ENCODE measurements around the gene CD99. TPM values are rescaled to one million over a fixed set of nuclear protein-coding genes. Genes with fewer than 3 reads are reported as not detected.

CD99 gene
- total and polyA plus RNA-seq, 2 of the 13 experiments (the other 11 are each of a cell fraction or from before 2014, with no cell fraction given): 78.8 to 111 TPM

- TF ChIP-seq, protein P1, sequence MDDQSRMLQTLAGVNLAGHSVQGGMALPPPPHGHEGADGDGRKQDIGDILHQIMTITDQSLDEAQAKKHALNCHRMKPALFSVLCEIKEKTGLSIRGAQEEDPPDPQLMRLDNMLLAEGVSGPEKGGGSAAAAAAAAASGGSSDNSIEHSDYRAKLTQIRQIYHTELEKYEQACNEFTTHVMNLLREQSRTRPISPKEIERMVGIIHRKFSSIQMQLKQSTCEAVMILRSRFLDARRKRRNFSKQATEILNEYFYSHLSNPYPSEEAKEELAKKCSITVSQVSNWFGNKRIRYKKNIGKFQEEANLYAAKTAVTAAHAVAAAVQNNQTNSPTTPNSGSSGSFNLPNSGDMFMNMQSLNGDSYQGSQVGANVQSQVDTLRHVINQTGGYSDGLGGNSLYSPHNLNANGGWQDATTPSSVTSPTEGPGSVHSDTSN (CRISPR knock-in tag; IDR thresholded peaks at IDR 0.05; ENCODE audit: borderline replicate concordance): no peak
- no peak for TF ChIP-seq KDM6A (CRISPR knock-in tag; IDR thresholded peaks at IDR 0.05; ENCODE audit: low read depth)
- no peak for TF ChIP-seq LCORL (IDR thresholded peaks at IDR 0.05)
- TF ChIP-seq LCORL (CRISPR knock-in tag; IDR thresholded peaks at IDR 0.05): peak; percentile 47; the same call in 1 of the 2 replicates
- no peak for TF ChIP-seq BRCA1 (CRISPR knock-in tag; IDR thresholded peaks at IDR 0.05)
- TF ChIP-seq ZNF276 (CRISPR knock-in tag; IDR thresholded peaks at IDR 0.05; ENCODE audit: low read depth): no peak
- TF ChIP-seq, protein P2, sequence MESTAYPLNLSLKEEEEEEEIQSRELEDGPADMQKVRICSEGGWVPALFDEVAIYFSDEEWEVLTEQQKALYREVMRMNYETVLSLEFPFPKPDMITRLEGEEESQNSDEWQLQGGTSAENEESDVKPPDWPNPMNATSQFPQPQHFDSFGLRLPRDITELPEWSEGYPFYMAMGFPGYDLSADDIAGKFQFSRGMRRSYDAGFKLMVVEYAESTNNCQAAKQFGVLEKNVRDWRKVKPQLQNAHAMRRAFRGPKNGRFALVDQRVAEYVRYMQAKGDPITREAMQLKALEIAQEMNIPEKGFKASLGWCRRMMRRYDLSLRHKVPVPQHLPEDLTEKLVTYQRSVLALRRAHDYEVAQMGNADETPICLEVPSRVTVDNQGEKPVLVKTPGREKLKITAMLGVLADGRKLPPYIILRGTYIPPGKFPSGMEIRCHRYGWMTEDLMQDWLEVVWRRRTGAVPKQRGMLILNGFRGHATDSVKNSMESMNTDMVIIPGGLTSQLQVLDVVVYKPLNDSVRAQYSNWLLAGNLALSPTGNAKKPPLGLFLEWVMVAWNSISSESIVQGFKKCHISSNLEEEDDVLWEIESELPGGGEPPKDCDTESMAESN (CRISPR knock-in tag; conservative IDR thresholded peaks at IDR 0.05): no peak
- TF ChIP-seq, protein P3, sequence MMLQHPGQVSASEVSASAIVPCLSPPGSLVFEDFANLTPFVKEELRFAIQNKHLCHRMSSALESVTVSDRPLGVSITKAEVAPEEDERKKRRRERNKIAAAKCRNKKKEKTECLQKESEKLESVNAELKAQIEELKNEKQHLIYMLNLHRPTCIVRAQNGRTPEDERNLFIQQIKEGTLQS (CRISPR knock-in tag; IDR thresholded peaks at IDR 0.05): no peak
- TF ChIP-seq, protein P4, sequence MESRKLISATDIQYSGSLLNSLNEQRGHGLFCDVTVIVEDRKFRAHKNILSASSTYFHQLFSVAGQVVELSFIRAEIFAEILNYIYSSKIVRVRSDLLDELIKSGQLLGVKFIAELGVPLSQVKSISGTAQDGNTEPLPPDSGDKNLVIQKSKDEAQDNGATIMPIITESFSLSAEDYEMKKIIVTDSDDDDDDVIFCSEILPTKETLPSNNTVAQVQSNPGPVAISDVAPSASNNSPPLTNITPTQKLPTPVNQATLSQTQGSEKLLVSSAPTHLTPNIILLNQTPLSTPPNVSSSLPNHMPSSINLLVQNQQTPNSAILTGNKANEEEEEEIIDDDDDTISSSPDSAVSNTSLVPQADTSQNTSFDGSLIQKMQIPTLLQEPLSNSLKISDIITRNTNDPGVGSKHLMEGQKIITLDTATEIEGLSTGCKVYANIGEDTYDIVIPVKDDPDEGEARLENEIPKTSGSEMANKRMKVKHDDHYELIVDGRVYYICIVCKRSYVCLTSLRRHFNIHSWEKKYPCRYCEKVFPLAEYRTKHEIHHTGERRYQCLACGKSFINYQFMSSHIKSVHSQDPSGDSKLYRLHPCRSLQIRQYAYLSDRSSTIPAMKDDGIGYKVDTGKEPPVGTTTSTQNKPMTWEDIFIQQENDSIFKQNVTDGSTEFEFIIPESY (CRISPR knock-in tag; IDR thresholded peaks at IDR 0.05): no peak
- peak; percentile 19; the same call in 1 of the 2 replicates for TF ChIP-seq MED1 (CRISPR knock-in tag; IDR thresholded peaks at IDR 0.05)
- TF ChIP-seq ZNF782 (CRISPR knock-in tag; IDR thresholded peaks at IDR 0.05; ENCODE audit: borderline replicate concordance): no peak
- TF ChIP-seq NCOR1 (IDR thresholded peaks at IDR 0.05; ENCODE audit: borderline replicate concordance, low read length): no peak
- TF ChIP-seq ATRX (CRISPR knock-in tag; IDR thresholded peaks at IDR 0.05; ENCODE audit: borderline replicate concordance): no peak
- no peak for TF ChIP-seq ZNF17 (CRISPR knock-in tag; IDR thresholded peaks at IDR 0.05)
- TF ChIP-seq ZNF879 (CRISPR knock-in tag; IDR thresholded peaks at IDR 0.05): no peak
- TF ChIP-seq ETV6 (CRISPR knock-in tag; conservative IDR thresholded peaks at IDR 0.05): no peak
- no peak for TF ChIP-seq TBX3 (IDR thresholded peaks at IDR 0.05; ENCODE audit: borderline replicate concordance)
- TF ChIP-seq ZNF724P (CRISPR knock-in tag; IDR thresholded peaks at IDR 0.05; ENCODE audit: borderline replicate concordance): no peak
- TF ChIP-seq ZNF703 (CRISPR knock-in tag; IDR thresholded peaks at IDR 0.05; ENCODE audit: borderline replicate concordance): no peak
- TF ChIP-seq SIN3B (IDR thresholded peaks at IDR 0.05; ENCODE audit: low read length): no peak
- TF ChIP-seq, protein P5, sequence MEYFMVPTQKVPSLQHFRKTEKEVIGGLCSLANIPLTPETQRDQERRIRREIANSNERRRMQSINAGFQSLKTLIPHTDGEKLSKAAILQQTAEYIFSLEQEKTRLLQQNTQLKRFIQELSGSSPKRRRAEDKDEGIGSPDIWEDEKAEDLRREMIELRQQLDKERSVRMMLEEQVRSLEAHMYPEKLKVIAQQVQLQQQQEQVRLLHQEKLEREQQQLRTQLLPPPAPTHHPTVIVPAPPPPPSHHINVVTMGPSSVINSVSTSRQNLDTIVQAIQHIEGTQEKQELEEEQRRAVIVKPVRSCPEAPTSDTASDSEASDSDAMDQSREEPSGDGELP (IDR thresholded peaks at IDR 0.05; ENCODE audit: borderline replicate concordance, low read depth): peak; percentile 62; the same call in 1 of the 2 replicates
- TF ChIP-seq RAD51 (IDR thresholded peaks at IDR 0.05; ENCODE audit: borderline replicate concordance): no peak
Observed at GRCh38 chrX:2707334-2707760, 16.3 kb downstream of the CD99 start (continued).

Measured in HepG2 (cell line).